Neural cell (in vitro differentiated cells): Measurements from ENCODE around the gene FRK. TPM values are rescaled to one million over a fixed set of nuclear protein-coding genes. Genes with fewer than 3 reads are reported as not detected.

Experiments
- H2AFZ ChIP-seq: fragments of 200-600, 300-800 bp; sonication (generic), shearing (Covaris generic); 2 replicates; pipeline ENCODE4 v1.6.0; 2014; ENCODE audit warnings: low read depth, mild to moderate bottlenecking, antibody characterized with exemption, low read length, moderate library complexity
- H3F3A ChIP-seq: fragments of 200-600 bp; shearing (Covaris generic); 2 replicates; pipeline ENCODE4 v1.6.1; 2016; ENCODE audit warnings: mild to moderate bottlenecking, moderate library complexity, mixed read lengths, antibody characterized with exemption, low read length; ENCODE audit not compliant: insufficient read depth, poor library complexity, severe bottlenecking
- H3K27ac ChIP-seq: fragments of 200-600, 300-800 bp; sonication (generic), shearing (Covaris generic); 2 replicates; pipeline ENCODE4 v1.5.1; 2014; ENCODE audit warnings: mild to moderate bottlenecking, low read length, moderate library complexity
- H3K27me3 ChIP-seq: fragments of 300-800, 200-600 bp; sonication (generic), shearing (Covaris generic); 2 replicates; pipeline ENCODE4 v1.6.0; 2014; ENCODE audit warnings: mild to moderate bottlenecking, low read depth, low read length, moderate library complexity; ENCODE audit not compliant: insufficient read depth
- H3K36me3 ChIP-seq: fragments of 300-800, 200-600 bp; sonication (generic), shearing (Covaris generic); 2 replicates; pipeline ENCODE4 v1.5.1; 2014; ENCODE audit warnings: mild to moderate bottlenecking, antibody characterized with exemption, low read length, moderate library complexity; ENCODE audit not compliant: insufficient read depth
- H3K4me2 ChIP-seq: fragments of 300-800, 200-600 bp; sonication (generic), shearing (Covaris generic); 2 replicates; pipeline ENCODE4 v1.6.0; 2014; ENCODE audit warnings: mild to moderate bottlenecking, low read length
- H3K4me3 ChIP-seq: fragments of 300-800, 200-600 bp; sonication (generic), shearing (Covaris generic); 2 replicates; pipeline ENCODE4 v1.5.1; 2014; ENCODE audit warnings: mild to moderate bottlenecking, low read length, moderate library complexity
- H3K79me2 ChIP-seq: fragments of 200-600 bp; shearing (Covaris generic); replicated peaks from 2 replicates; pipeline ENCODE4 v1.6.0; 2014; ENCODE audit warnings: mild to moderate bottlenecking, low read length, moderate library complexity; ENCODE audit not compliant: insufficient read depth
- H3K9ac ChIP-seq: fragments of 300-800, 200-600 bp; sonication (generic), shearing (Covaris generic); 2 replicates; pipeline ENCODE4 v1.6.1; 2016; ENCODE audit warnings: mild to moderate bottlenecking, low read length, mixed read lengths
- H3K9me2 ChIP-seq: fragments of 200-600 bp; shearing (Covaris generic); 2 replicates; pipeline ENCODE4 v1.6.1; 2016; ENCODE audit warnings: mild to moderate bottlenecking, low read length, mixed read lengths; ENCODE audit not compliant: insufficient read depth
- H3K9me3 ChIP-seq: fragments of 200-600, 300-800 bp; sonication (generic), shearing (Covaris generic); 2 replicates; pipeline ENCODE4 v1.6.1; 2016; ENCODE audit warnings: mild to moderate bottlenecking, mixed run types, low read length, moderate library complexity, mixed read lengths
- H4K20me1 ChIP-seq: fragments of 200-600 bp; shearing (Covaris generic); 2 replicates; pipeline ENCODE4 v1.6.1; 2016; ENCODE audit warnings: mild to moderate bottlenecking, mixed run types; ENCODE audit not compliant: insufficient read depth
- CTCF ChIP-seq: fragments of 450-650 bp; IDR thresholded peaks from 2 replicates; pipeline ENCODE4 v1.5.1; 2014; ENCODE audit warnings: antibody characterized with exemption, mild to moderate bottlenecking, moderate library complexity; ENCODE audit not compliant: poor library complexity, severe bottlenecking
- EP300 ChIP-seq: fragments of 450-650 bp; conservative IDR thresholded peaks from 2 replicates; pipeline ENCODE4 v1.6.1; 2014; ENCODE audit warnings: antibody characterized with exemption, mild to moderate bottlenecking, moderate library complexity; ENCODE audit not compliant: poor library complexity, severe bottlenecking
- EZH2 ChIP-seq: fragments of 200-600, 300-800 bp; shearing (Covaris generic), sonication (generic); IDR thresholded peaks from 2 replicates; pipeline ENCODE4 v1.6.1; 2014; ENCODE audit warnings: antibody characterized with exemption, low read length, borderline replicate concordance, mild to moderate bottlenecking; ENCODE audit not compliant: insufficient read depth, poor library complexity, severe bottlenecking
- MXI1 ChIP-seq: fragments of 450-650 bp; conservative IDR thresholded peaks from 2 replicates; pipeline ENCODE4 v1.6.1; 2014; ENCODE audit warnings: antibody characterized with exemption, mild to moderate bottlenecking; ENCODE audit not compliant: poor library complexity, severe bottlenecking
- POLR2AphosphoS5 ChIP-seq: IDR thresholded peaks from 2 replicates; pipeline ENCODE4 v1.6.1; 2012
- RAD21 ChIP-seq: fragments of 450-650 bp; conservative IDR thresholded peaks from 2 replicates; pipeline ENCODE4 v1.6.1; 2014; ENCODE audit warnings: antibody characterized with exemption, mild to moderate bottlenecking, moderate library complexity
- SMC3 ChIP-seq: fragments of 450-650 bp; conservative IDR thresholded peaks from 2 replicates; pipeline ENCODE4 v1.6.1; 2014; ENCODE audit warnings: antibody characterized with exemption, mild to moderate bottlenecking, moderate library complexity; ENCODE audit not compliant: poor library complexity
- TAF1 ChIP-seq: IDR thresholded peaks from 2 replicates; pipeline ENCODE4 v1.6.1; 2012; ENCODE audit warnings: low read depth
- polyA plus RNA-seq: library from polyadenylated mRNA; depleted of rRNA; stranded (reverse); fragments of >200 nt; gene quantifications from 2 replicates; pipeline ENCODE4 v1.2.3, GENCODE V29; 2014
- TF ChIP-seq, protein P1 (sequence below): IDR thresholded peaks from 2 replicates; pipeline ENCODE4 v1.6.1; 2012; ENCODE audit warnings: borderline replicate concordance

FRK gene
- polyA plus RNA-seq, 1 donor from 2014 or later: not detected

DNA sequence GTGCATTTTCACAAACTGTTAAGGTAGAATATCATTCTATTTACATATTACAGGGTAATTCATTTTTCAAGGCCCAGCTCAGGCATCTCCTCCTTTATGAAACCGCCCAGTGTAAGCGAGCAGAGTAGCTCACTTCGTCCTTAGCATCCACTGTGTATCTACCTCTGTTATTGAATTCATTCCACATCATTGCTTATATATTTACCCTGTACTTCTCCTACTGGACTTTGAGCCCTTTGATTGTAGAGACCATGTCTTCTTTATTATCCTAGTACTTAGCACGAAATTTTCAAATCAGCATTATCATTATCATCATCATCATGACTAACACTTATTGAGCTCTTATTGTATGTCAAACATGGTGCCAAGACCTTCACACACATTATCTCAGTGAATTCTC is 76.7 kb downstream of the FRK start:
- Histone ChIP-seq H3K9me3 (no peaks in the 10 kb centered on the region), H4K20me1 (no peaks in the 10 kb centered on the region), H3F3A (no peaks in the 10 kb centered on the region), H3K4me3 (no peak overlapping the region), H3K79me2 (no peaks in the 10 kb centered on the region), H3K9ac (no peak overlapping the region), H3K4me2 (no peak overlapping the region), H3K9me2 (no peaks in the 10 kb centered on the region), H3K27me3 (no peaks in the 10 kb centered on the region), H3K27ac (no peak overlapping the region), H2AFZ (no peak overlapping the region), H3K36me3 (no peaks in the 10 kb centered on the region)
- TF ChIP-seq SMC3 (no peak), RAD21 (no peak), EZH2 (no peak), TAF1 (no peak), CTCF (no peak), EP300 (no peak), POLR2AphosphoS5 (no peak), MXI1 (no peak)
- TF ChIP-seq, protein P1, sequence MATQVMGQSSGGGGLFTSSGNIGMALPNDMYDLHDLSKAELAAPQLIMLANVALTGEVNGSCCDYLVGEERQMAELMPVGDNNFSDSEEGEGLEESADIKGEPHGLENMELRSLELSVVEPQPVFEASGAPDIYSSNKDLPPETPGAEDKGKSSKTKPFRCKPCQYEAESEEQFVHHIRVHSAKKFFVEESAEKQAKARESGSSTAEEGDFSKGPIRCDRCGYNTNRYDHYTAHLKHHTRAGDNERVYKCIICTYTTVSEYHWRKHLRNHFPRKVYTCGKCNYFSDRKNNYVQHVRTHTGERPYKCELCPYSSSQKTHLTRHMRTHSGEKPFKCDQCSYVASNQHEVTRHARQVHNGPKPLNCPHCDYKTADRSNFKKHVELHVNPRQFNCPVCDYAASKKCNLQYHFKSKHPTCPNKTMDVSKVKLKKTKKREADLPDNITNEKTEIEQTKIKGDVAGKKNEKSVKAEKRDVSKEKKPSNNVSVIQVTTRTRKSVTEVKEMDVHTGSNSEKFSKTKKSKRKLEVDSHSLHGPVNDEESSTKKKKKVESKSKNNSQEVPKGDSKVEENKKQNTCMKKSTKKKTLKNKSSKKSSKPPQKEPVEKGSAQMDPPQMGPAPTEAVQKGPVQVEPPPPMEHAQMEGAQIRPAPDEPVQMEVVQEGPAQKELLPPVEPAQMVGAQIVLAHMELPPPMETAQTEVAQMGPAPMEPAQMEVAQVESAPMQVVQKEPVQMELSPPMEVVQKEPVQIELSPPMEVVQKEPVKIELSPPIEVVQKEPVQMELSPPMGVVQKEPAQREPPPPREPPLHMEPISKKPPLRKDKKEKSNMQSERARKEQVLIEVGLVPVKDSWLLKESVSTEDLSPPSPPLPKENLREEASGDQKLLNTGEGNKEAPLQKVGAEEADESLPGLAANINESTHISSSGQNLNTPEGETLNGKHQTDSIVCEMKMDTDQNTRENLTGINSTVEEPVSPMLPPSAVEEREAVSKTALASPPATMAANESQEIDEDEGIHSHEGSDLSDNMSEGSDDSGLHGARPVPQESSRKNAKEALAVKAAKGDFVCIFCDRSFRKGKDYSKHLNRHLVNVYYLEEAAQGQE: no peak

GRCh38 chr6:115982453-115982852 is 78.2 kb downstream of the FRK start:
- no peak overlapping the region for H3K27ac ChIP-seq
- H3K9me3 ChIP-seq: no peaks in the 10 kb centered on the region
- no peak overlapping the region for H2AFZ ChIP-seq
- no peaks in the 10 kb centered on the region for H3K9me2 ChIP-seq
- H4K20me1 ChIP-seq: no peaks in the 10 kb centered on the region
- TF ChIP-seq SMC3 (no peak), POLR2AphosphoS5 (no peak), RAD21 (no peak), CTCF (no peak), EP300 (no peak), EZH2 (no peak), MXI1 (no peak), TAF1 (no peak)
- TF ChIP-seq, protein P1: no peak
- no peak overlapping the region for H3K4me2 ChIP-seq
- no peaks in the 10 kb centered on the region for H3F3A ChIP-seq
- H3K36me3 ChIP-seq: no peaks in the 10 kb centered on the region
- no peaks in the 10 kb centered on the region for H3K27me3 ChIP-seq
- H3K4me3 ChIP-seq: no peak overlapping the region
- H3K79me2 ChIP-seq: no peaks in the 10 kb centered on the region
- H3K9ac ChIP-seq: no peak overlapping the region
